ENCODE results near the gene FBXO10.
A peak's percentile ranks its signal among the peaks of the same experiment; 100 is the strongest.
"Not testable (repeated sequence)": the region's sequence is repeated elsewhere in the genome, so short reads cannot be mapped to it uniquely, and the experiment has no call there.

The FBXO10 gene

DNA sequence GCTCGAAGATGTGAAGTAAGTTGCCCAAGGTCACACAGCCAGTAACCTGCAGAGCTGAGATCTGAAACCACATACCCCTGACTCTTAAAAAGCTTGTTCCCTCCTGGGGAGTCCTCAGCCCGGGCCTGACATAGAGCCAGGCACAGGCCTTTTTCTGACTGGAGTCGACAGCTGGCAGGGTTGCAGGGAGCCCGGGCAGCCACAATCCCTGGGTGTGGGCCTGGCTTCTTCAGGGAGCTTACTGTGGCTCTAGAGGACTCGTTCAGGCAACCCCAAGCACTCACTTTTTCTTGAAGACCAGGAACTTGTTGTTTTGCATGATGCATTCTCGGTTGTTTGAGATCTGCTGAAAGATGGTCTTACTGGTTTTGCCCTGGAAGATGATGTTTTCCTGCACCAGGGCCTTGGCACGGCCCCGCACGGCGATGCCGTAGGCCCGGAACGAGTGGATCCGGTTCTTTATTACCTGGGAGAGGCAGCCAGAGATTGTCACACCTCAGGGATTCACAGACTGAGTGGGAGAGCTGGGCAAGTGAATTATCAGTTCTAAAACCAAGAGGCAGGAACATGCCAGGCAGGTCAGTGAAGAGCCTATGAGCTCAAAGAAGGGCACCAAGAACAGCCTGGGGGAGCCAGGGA lies 60.4 kb downstream of the FBXO10 start:
- no peak for DNase-seq (ENCODE audit: low read depth)
- no peak overlapping the region for H3K4me3 ChIP-seq (ENCODE audit: low read length)
- TF ChIP-seq, protein P1, sequence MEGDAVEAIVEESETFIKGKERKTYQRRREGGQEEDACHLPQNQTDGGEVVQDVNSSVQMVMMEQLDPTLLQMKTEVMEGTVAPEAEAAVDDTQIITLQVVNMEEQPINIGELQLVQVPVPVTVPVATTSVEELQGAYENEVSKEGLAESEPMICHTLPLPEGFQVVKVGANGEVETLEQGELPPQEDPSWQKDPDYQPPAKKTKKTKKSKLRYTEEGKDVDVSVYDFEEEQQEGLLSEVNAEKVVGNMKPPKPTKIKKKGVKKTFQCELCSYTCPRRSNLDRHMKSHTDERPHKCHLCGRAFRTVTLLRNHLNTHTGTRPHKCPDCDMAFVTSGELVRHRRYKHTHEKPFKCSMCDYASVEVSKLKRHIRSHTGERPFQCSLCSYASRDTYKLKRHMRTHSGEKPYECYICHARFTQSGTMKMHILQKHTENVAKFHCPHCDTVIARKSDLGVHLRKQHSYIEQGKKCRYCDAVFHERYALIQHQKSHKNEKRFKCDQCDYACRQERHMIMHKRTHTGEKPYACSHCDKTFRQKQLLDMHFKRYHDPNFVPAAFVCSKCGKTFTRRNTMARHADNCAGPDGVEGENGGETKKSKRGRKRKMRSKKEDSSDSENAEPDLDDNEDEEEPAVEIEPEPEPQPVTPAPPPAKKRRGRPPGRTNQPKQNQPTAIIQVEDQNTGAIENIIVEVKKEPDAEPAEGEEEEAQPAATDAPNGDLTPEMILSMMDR (conservative IDR thresholded peaks at IDR 0.05; ENCODE audit: low read depth, low read length), result no peak

DNA sequence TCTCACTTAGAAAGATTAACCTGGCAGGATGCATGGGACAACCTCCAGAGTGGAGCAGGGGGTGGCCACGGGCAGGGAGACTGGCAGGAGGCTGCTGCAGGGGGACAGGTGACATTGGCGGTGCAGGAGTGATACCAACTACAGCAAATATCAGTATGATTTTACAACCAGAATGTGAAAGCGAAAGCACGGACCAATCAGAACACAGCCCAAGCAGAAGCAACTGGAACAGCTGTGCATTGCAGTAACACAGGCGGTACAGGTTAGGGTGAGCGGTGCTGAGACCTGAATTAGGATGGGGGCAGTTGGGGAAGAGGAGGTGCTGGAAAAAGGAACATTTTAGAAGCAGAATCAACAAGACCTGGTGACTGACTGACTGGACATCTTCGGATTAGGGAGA lies 61.2 kb downstream of the FBXO10 start:
- DNase-seq (ENCODE audit: low read depth), result no peak
- no peak overlapping the region for H3K4me3 ChIP-seq (ENCODE audit: low read length)
- TF ChIP-seq, protein P1 (conservative IDR thresholded peaks at IDR 0.05; ENCODE audit: low read depth, low read length), result no peak

DNA sequence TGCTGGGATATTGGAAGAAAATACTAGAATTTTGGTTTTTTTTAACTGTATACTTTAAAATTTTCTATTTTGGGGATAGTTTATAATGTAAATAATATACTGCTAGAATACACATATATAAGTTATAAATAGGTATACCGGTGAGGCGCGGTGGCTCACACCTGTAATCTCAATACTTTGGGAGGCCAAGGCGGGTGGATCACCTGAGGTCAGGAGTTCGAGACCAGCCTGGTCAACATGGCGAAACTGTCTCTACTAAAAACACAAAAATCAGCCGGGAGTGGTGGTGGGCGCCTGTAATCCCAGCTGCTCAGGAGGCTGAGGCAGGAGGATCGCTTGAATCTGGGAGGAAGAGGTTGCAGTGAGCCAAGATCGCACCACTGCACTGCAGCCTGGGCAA lies 61.8 kb downstream of the FBXO10 start:
- not testable (repeated sequence) for DNase-seq (ENCODE audit: low read depth)

DNA sequence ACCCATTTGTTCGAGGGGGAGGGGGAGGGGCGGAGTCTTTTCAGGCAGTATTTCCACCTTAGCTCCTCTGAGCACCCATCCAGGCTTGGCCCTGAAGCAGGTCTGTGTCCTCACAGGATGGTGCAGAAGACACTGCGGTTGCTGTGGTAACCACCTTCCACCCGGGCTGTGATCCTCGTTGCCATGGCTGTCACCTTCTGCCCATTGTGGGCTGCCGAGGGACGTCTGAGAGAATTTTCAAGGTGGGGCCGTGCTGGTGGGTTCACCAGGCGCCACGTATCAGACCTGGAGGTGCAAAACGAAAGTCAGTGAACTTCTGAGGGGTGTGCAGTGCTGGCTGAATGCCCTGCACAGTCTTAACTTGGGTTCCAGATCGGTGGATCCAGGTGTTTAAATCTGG lies 63.7 kb downstream of the FBXO10 start:
- TF ChIP-seq, protein P1 (conservative IDR thresholded peaks at IDR 0.05; ENCODE audit: low read depth, low read length), result no peak
- DNase-seq (ENCODE audit: low read depth), result no peak

More for the DNA sequence above, 61.8 kb downstream of the FBXO10 start:
- not testable (repeated sequence) for H3K4me3 ChIP-seq (ENCODE audit: low read length)

DNA sequence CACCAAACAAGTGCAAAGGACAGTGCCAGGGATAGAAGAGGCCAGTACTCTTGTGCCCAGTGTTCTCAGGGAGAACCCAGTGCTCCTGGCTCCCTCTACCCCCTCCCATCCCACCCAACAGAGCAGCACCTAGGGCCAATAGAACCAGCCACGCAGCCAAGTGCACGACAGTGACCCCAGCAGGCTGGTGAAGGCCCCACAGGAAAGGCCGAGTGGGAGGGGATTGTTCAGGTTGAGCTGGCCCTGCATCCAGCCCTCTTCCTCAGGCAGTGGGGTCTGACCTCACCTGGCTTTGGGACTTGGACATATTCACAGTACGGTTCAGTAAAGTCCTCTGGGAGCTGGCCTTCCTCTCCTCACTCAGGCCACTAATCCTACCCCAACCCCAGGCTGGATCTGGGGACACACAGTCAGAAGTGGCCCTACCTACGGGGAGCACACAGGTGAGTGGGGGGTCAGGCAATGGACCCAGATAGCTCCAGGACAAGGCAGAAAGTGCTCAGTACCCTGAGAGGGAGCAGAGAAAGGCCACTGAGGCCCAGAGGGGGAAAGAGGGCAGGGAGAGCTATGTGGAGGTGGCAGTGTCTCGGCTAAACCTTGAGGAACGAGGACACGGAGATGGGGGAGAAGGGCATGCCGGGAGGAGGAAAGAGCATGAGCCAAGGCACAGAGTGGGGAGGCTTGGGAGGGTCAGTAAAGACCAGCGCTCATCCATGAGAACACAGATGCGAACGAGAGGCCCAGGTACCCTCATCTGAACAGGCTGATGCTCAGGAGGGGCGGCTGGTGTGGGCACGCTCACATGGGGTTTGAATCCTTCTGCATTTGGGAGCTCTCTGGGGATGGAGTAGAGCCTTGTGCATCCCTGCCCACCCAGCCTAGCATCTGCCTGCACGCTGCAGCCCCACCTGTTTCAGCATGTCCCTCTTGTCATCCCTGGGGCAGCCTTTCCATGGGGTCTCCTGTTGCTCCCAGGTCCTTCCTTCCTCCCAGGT lies 64.9 kb downstream of the FBXO10 start:
- H3K4me3 ChIP-seq (ENCODE audit: low read length), result no peak overlapping the region
- TF ChIP-seq, protein P1 (conservative IDR thresholded peaks at IDR 0.05; ENCODE audit: low read depth, low read length), result peak; percentile 38
- DNase-seq (ENCODE audit: low read depth), result no peak

More for the DNA sequence above, 63.7 kb downstream of the FBXO10 start:
- no peak overlapping the region for H3K4me3 ChIP-seq (ENCODE audit: low read length)

DNA sequence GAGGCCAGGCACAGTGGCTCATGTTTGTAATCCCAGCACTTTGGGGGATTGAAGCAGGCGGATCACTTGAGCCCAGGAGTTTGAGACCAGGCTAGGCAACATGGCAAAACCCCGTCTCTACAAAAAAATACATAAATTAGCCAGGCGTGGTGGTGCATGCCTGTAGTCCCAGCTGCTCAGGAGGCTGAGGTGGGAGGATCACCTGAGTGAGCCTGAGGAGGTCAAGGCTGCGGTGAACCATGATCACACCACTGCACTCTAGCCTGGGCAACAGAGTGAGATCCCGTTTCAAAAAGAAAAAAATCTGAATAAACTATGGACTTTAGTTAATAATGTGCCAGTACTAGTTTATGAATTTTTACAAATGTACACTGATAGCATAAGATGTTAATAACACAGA lies 66.1 kb downstream of the FBXO10 start:
- not testable (repeated sequence) for H3K4me3 ChIP-seq (ENCODE audit: low read length); DNase-seq (ENCODE audit: low read depth)

DNA sequence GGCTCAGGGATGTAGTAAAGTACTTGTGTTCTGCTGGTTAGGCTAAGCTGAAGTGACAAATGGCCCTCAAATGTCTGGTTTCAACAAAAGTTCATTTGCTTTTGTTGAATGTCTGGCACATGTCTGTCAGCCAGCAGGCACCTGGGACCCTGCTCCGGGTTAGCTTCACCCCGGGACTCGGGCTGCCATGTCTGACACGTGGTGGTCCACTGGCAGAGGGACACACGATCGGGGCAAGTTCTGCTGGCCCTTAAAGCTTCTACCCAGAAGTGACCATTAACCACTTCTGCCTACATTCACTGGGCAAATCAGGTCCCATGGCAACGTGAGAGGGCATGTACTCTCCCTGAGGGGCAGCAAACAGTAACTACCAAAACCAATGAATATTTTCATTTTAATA lies 66.6 kb downstream of the FBXO10 start:
- DNase-seq (ENCODE audit: low read depth), result no peak
- TF ChIP-seq, protein P1 (conservative IDR thresholded peaks at IDR 0.05; ENCODE audit: low read depth, low read length), result no peak
- no peak overlapping the region for H3K4me3 ChIP-seq (ENCODE audit: low read length)

DNA sequence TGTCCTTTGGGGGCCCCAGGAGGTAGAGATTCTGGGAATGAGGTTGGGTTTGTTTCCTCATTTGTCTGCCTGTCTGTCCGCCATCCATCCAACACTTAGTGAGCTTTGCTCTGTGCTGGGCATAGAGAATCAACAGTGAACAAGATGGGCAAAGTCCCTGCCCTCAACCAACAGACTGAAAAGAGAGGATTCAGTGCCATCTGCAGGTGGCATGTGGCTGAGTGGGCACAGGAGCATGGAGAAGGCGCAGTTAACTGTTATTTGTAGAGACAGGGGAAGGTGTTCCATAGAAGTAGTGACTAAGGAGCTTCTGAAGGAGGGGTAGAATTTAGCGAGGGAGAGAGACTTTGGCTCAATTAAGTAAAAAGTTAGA lies 67.4 kb downstream of the FBXO10 start:
- TF ChIP-seq, protein P1 (conservative IDR thresholded peaks at IDR 0.05; ENCODE audit: low read depth, low read length), result no peak
- H3K4me3 ChIP-seq (ENCODE audit: low read length), result no peak overlapping the region
- no peak for DNase-seq (ENCODE audit: low read depth)

Data from retinal pigment epithelial cell (primary cell).